ENCODE results near the gene MBD2.
A peak's percentile ranks its signal among the peaks of the same experiment; 100 is the strongest.

The MBD2 gene

DNA sequence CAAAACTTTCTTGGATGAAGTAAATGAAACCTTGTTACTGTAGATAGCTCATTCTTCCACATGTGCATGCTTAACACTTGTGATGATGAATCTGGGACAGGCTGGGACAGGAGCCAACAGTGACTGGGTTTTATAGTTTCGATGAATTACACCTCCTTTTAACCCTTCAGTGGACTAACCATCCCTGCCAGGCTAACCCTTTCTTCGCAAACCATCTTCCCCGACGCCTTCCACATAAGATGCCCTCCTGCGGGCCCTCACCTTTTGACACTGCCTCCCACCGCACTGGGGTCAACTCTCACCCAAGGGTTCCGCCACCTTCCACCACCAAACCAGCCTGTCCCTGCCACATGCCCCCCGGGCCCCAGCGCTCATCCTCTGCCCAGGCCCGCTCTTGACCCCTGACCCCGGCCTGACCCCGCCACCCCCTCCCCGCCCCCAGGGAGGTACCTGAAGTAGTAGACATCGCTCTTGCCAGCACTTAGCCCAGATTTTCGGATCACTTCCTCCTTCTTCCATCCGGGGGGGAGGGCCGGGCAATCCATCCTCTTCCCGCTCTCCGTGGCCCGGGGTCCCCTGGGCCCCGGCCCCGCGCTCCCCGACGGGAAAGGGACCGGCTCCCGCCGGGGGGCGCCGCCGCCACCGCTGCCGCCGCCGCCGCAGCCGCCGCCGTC lies 764 bp downstream of the MBD2 start (continued):
- TF ChIP-seq ZNF169 (tag by site-specific recombination; IDR thresholded peaks at IDR 0.05) (no peak), BCL11B (tag by site-specific recombination; IDR thresholded peaks at IDR 0.05; ENCODE audit: low read depth) (peak; percentile 98), ZFP69B (tag by site-specific recombination; IDR thresholded peaks at IDR 0.05) (0 out of 2 replicates have a peak, but pooled peaks have one; percentile 38), GLI2 (tag by site-specific recombination; IDR thresholded peaks at IDR 0.05; ENCODE audit: borderline replicate concordance, low read depth) (no peak), ZNF10 (tag by site-specific recombination; IDR thresholded peaks at IDR 0.05) (no peak), ZSCAN30 (tag by site-specific recombination; IDR thresholded peaks at IDR 0.05) (peak; percentile 96), RBAK (tag by site-specific recombination; IDR thresholded peaks at IDR 0.05) (no peak), ZNF600 (tag by site-specific recombination; IDR thresholded peaks at IDR 0.05) (0 out of 2 replicates have a peak, but pooled peaks have one; percentile 19), SP3 (tag by site-specific recombination; IDR thresholded peaks at IDR 0.05) (peak; percentile 85), ZNF692 (tag by site-specific recombination; IDR thresholded peaks at IDR 0.05) (peak; percentile 65), ZNF211 (tag by site-specific recombination; IDR thresholded peaks at IDR 0.05; ENCODE audit: low read depth) (no peak), ZNF175 (tag by site-specific recombination; IDR thresholded peaks at IDR 0.05) (no peak), ZNF423 (tag by site-specific recombination; IDR thresholded peaks at IDR 0.05) (no peak), ZNF645 (tag by site-specific recombination; IDR thresholded peaks at IDR 0.05) (no peak), ZNF354C (tag by site-specific recombination; IDR thresholded peaks at IDR 0.05; ENCODE audit: borderline replicate concordance, low read depth) (no peak), OVOL3 (tag by site-specific recombination; IDR thresholded peaks at IDR 0.05) (0 out of 2 replicates have a peak, but pooled peaks have one; percentile 29), ZNF398 (tag by site-specific recombination; IDR thresholded peaks at IDR 0.05) (peak; percentile 68), KLF9 (tag by site-specific recombination; IDR thresholded peaks at IDR 0.05; ENCODE audit: low read depth) (peak; percentile 54; the same call in 1 of the 2 replicates), ZBTB7A (tag by site-specific recombination; IDR thresholded peaks at IDR 0.05; ENCODE audit: low read depth) (peak; percentile 68; the same call in 1 of the 2 replicates)
- TF ChIP-seq, protein P1, sequence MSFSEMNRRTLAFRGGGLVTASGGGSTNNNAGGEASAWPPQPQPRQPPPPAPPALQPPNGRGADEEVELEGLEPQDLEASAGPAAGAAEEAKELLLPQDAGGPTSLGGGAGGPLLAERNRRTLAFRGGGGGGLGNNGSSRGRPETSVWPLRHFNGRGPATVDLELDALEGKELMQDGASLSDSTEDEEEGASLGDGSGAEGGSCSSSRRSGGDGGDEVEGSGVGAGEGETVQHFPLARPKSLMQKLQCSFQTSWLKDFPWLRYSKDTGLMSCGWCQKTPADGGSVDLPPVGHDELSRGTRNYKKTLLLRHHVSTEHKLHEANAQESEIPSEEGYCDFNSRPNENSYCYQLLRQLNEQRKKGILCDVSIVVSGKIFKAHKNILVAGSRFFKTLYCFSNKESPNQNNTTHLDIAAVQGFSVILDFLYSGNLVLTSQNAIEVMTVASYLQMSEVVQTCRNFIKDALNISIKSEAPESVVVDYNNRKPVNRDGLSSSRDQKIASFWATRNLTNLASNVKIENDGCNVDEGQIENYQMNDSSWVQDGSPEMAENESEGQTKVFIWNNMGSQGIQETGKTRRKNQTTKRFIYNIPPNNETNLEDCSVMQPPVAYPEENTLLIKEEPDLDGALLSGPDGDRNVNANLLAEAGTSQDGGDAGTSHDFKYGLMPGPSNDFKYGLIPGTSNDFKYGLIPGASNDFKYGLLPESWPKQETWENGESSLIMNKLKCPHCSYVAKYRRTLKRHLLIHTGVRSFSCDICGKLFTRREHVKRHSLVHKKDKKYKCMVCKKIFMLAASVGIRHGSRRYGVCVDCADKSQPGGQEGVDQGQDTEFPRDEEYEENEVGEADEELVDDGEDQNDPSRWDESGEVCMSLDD (tag by site-specific recombination; IDR thresholded peaks at IDR 0.05), result peak; percentile 49; the same call in 1 of the 2 replicates
- TF ChIP-seq, protein P2, sequence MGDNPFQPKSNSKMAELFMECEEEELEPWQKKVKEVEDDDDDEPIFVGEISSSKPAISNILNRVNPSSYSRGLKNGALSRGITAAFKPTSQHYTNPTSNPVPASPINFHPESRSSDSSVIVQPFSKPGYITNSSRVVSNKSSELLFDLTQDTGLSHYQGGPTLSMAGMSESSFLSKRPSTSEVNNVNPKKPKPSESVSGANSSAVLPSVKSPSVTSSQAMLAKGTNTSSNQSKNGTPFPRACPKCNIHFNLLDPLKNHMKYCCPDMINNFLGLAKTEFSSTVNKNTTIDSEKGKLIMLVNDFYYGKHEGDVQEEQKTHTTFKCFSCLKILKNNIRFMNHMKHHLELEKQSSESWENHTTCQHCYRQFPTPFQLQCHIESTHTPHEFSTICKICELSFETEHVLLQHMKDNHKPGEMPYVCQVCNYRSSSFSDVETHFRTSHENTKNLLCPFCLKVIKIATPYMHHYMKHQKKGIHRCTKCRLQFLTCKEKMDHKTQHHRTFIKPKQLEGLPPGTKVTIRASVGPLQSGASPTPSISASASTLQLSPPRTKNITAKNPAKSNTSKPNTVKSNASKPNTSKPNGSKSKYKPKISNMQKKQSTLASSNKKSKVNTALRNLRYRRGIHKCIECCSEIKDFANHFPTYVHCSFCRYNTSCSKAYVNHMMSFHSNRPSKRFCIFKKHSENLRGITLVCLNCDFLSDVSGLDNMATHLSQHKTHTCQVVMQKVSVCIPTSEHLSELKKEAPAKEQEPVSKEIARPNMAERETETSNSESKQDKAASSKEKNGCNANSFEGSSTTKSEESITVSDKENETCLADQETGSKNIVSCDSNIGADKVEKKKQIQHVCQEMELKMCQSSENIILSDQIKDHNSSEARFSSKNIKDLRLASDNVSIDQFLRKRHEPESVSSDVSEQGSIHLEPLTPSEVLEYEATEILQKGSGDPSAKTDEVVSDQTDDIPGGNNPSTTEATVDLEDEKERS (tag by site-specific recombination; IDR thresholded peaks at IDR 0.05), result 0 out of 2 replicates have a peak, but pooled peaks have one; percentile 8
- TF ChIP-seq, protein P3, sequence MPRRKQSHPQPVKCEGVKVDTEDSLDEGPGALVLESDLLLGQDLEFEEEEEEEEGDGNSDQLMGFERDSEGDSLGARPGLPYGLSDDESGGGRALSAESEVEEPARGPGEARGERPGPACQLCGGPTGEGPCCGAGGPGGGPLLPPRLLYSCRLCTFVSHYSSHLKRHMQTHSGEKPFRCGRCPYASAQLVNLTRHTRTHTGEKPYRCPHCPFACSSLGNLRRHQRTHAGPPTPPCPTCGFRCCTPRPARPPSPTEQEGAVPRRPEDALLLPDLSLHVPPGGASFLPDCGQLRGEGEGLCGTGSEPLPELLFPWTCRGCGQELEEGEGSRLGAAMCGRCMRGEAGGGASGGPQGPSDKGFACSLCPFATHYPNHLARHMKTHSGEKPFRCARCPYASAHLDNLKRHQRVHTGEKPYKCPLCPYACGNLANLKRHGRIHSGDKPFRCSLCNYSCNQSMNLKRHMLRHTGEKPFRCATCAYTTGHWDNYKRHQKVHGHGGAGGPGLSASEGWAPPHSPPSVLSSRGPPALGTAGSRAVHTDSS (tag by site-specific recombination; IDR thresholded peaks at IDR 0.05), result peak; percentile 56
- TF ChIP-seq, protein P4, sequence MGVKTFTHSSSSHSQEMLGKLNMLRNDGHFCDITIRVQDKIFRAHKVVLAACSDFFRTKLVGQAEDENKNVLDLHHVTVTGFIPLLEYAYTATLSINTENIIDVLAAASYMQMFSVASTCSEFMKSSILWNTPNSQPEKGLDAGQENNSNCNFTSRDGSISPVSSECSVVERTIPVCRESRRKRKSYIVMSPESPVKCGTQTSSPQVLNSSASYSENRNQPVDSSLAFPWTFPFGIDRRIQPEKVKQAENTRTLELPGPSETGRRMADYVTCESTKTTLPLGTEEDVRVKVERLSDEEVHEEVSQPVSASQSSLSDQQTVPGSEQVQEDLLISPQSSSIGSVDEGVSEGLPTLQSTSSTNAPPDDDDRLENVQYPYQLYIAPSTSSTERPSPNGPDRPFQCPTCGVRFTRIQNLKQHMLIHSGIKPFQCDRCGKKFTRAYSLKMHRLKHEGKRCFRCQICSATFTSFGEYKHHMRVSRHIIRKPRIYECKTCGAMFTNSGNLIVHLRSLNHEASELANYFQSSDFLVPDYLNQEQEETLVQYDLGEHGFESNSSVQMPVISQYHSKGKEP (tag by site-specific recombination; IDR thresholded peaks at IDR 0.05), result peak; percentile 50; the same call in 1 of the 2 replicates

All from HEK293 (cell line).